Transverse colon (tissue), 4 donors: ENCODE data around the gene FILIP1L. TPM values are rescaled to one million over a fixed set of nuclear protein-coding genes. Genes with fewer than 3 reads are reported as not detected.

Experiments used
- DNase-seq: peaks from one replicate; pipeline ENCODE4 v3.0.0-alpha.2; 2019
- H3K27ac ChIP-seq, 4 donors: fragments of 200-600 bp; sonication (generic); 2 replicates each; pipeline ENCODE4 v1.5.1; 2016 to 2018; ENCODE audit warnings: inconsistent platforms in 4 of 4
- H3K27me3 ChIP-seq: fragments of 200-600 bp; sonication (generic); 2 replicates; pipeline ENCODE4 v1.5.1; 2017; ENCODE audit warnings: inconsistent platforms
- H3K36me3 ChIP-seq, 4 donors: fragments of 200-600 bp; sonication (generic); 2 replicates each; pipeline ENCODE4 v1.5.1; 2017 to 2019; ENCODE audit warnings: inconsistent platforms in 4 of 4
- H3K4me1 ChIP-seq, 4 donors: fragments of 200-600 bp; sonication (generic); 2 replicates each; pipeline ENCODE4 v1.5.1; 2017 to 2020; ENCODE audit warnings: inconsistent platforms in 4 of 4
- H3K4me3 ChIP-seq, 4 donors: fragments of 200-600 bp; sonication (generic); 1 replicate in 1 of 4; 2 replicates in 3 of 4; pipeline versions ENCODE4 v1.5.1 to v1.6.1; 2017 to 2019; ENCODE audit warnings: inconsistent platforms in 4 of 4
- H3K9me3 ChIP-seq, 2 donors: fragments of 200-600 bp; sonication (generic); 2 replicates each; pipeline ENCODE4 v1.5.1; 2017 to 2019; ENCODE audit warnings: inconsistent platforms in 2 of 2
- CTCF ChIP-seq, 5 experiments: fragments of 200-600 bp in 3 of 5; fragments of 450-650 bp in 2 of 5; sonication (generic) in 3 of 5; IDR thresholded peaks; 1 replicate in 2 of 5; 2 replicates in 3 of 5; pipeline ENCODE4 v1.5.1; 2016 to 2017; ENCODE audit warnings: antibody characterized with exemption in 5 of 5, inconsistent platforms in 3 of 5, mild to moderate bottlenecking in 2 of 5, moderate library complexity in 1 of 5
- EP300 ChIP-seq: sonication (generic); formaldehyde crosslinking; IDR thresholded peaks from one replicate; pipeline ENCODE4 v1.6.1; 2017; ENCODE audit warnings: antibody characterized with exemption, low read depth
- POLR2A ChIP-seq: fragments of 450-650 bp; IDR thresholded peaks from one replicate; pipeline ENCODE4 v1.6.1; 2016; ENCODE audit warnings: antibody characterized with exemption, mild to moderate bottlenecking, moderate library complexity
- POLR2AphosphoS5 ChIP-seq, 3 donors: sonication (generic); formaldehyde crosslinking; IDR thresholded peaks; one replicate each; pipeline ENCODE4 v1.6.1; 2016; ENCODE audit warnings: antibody characterized with exemption in 3 of 3
- WGBS, 2 donors: methylation state at CpG; one replicate each; pipeline ENCODE4 v1.1.5; 2018; ENCODE audit warnings: low coverage in 1 of 2; 5-methylcytosine and 5-hydroxymethylcytosine counted together
- in situ Hi-C, 4 donors: fragments of 200-750 bp; cut with MboI; loops; one replicate each; pipeline versions ENCODE4 v1.15.0 to v1.15.1; 2017; ENCODE audit warnings: low sequenced_read_pairs in 3 of 4, low pct_ligation_motif_present in 1 of 4, low pct_unique_long_range_greater_than_20kb in 1 of 4
- intact Hi-C: fragments of 100-400 bp; cut with DNase I; formaldehyde crosslinking; loops from one replicate; pipeline ENCODE4 v1.15.1; 2023; ENCODE audit warnings: low total_unique reads
- total RNA-seq, 4 donors: library from RNA; depleted of rRNA; stranded (reverse); fragments of >200 nt; gene quantifications; one replicate each; pipeline ENCODE4 v1.1.0, GENCODE V29; 2016

FILIP1L gene
- total RNA-seq, 4 donors from 2014 or later: 12.3 to 38.2 (median 26.9) TPM

- WGBS, 2 donors: 80 to 93% methylated on average over 1 of the region's 1 CpG
- DNase-seq: no peak
- intact Hi-C loops (no loop called here), in situ Hi-C loops (no loop called here)
- no peak overlapping the region for H3K27ac ChIP-seq
- no peak overlapping the region for H3K4me3 ChIP-seq
- no peak for TF ChIP-seq EP300
- no peak for TF ChIP-seq CTCF (IDR thresholded peaks at IDR 0.05)
- no peak for TF ChIP-seq POLR2A
- no peak for TF ChIP-seq POLR2AphosphoS5 (IDR thresholded peaks at IDR 0.05)
- no peaks in the 10 kb centered on the region for H3K36me3 ChIP-seq
- no peaks in the 10 kb centered on the region for H3K27me3 ChIP-seq
- peaks cover 8 to 14% (median 11%) of the 10 kb centered on the region in 4 donors for H3K4me1 ChIP-seq
- H3K9me3 ChIP-seq: no peaks in the 10 kb centered on the region
Observed at GRCh38 chr3:100027321-100027720, 87.0 kb downstream of the FILIP1L start.

GRCh38 chr3:100024520-100025303 lies 89.6 kb downstream of the FILIP1L start:
- in situ Hi-C loops: no loop called here

GRCh38 chr3:100023595-100023994 lies 90.7 kb downstream of the FILIP1L start:
- Histone ChIP-seq H3K27me3 (no peaks in the 10 kb centered on the region), H3K9me3 (no peaks in the 10 kb centered on the region), H3K36me3 (no peaks in the 10 kb centered on the region), H3K4me3 (no peak overlapping the region), H3K27ac (no peak overlapping the region), H3K4me1 (peaks cover 8 to 17% (median 13%) of the 10 kb centered on the region in 4 donors)
- DNase-seq: no peak
- in situ Hi-C loops (no loop called here), intact Hi-C loops (no loop called here)
- TF ChIP-seq CTCF (IDR thresholded peaks at IDR 0.05) (no peak), POLR2A (no peak), POLR2AphosphoS5 (IDR thresholded peaks at IDR 0.05) (no peak), EP300 (no peak)
- 94 to 100% methylated on average over 1 of the region's 1 CpG for WGBS, 2 donors

More at GRCh38 chr3:100024520-100025303, 89.6 kb downstream of the FILIP1L start:
- no peaks in the 10 kb centered on the region for H3K9me3 ChIP-seq
- H3K4me3 ChIP-seq: no peak overlapping the region
- H3K36me3 ChIP-seq: no peaks in the 10 kb centered on the region
- peak overlapping the region in 1 of 4 donors; percentile 2 for H3K27ac ChIP-seq
- H3K4me1 ChIP-seq: peaks cover 8 to 17% (median 13%) of the 10 kb centered on the region in 4 donors
- 47 to 51% methylated on average over 6 to 7 of the region's 7 CpGs for WGBS, 2 donors
- DNase-seq: no peak
- TF ChIP-seq CTCF (IDR thresholded peaks at IDR 0.05) (no peak), POLR2AphosphoS5 (IDR thresholded peaks at IDR 0.05) (peak in 1 of 3 donors; percentile 18)
- intact Hi-C loops: no loop called here
- no peaks in the 10 kb centered on the region for H3K27me3 ChIP-seq

- WGBS, 2 donors: 64 to 85% methylated on average over 5 of the region's 5 CpGs
- Histone ChIP-seq H3K36me3 (no peaks in the 10 kb centered on the region), H3K4me1 (peaks cover 8 to 17% (median 13%) of the 10 kb centered on the region in 4 donors), H3K9me3 (no peaks in the 10 kb centered on the region), H3K4me3 (no peak overlapping the region), H3K27ac (no peak overlapping the region), H3K27me3 (no peaks in the 10 kb centered on the region)
- in situ Hi-C loops: no loop called here
- TF ChIP-seq POLR2A (no peak), CTCF (IDR thresholded peaks at IDR 0.05) (no peak), EP300 (no peak), POLR2AphosphoS5 (IDR thresholded peaks at IDR 0.05) (no peak)
- intact Hi-C loops: no loop called here
- no peak for DNase-seq
Observed at GRCh38 chr3:100023150-100023549, 91.2 kb downstream of the FILIP1L start.
